Progenitor cell of endocrine pancreas (in vitro differentiated cells): ENCODE data around the gene MLH3. TPM values are rescaled to one million over a fixed set of nuclear protein-coding genes. Genes with fewer than 3 reads are reported as not detected.
"Not testable (repeated sequence)": the region's sequence is repeated elsewhere in the genome, so short reads cannot be mapped to it uniquely, and the experiment has no call there.

Source experiments
- DNase-seq: peaks from one replicate; pipeline ENCODE4 v3.0.0; 2021; ENCODE audit warnings: low spot score; ENCODE audit not compliant: unreplicated experiment
- H3K27ac Mint-ChIP-seq: 2 replicates; pipeline ENCODE4 v1.8.0; 2021; ENCODE audit warnings: mild to moderate bottlenecking, moderate library complexity, mixed read lengths
- H3K27me3 Mint-ChIP-seq: 2 replicates; pipeline ENCODE4 v1.8.0; 2021; ENCODE audit warnings: mixed read lengths
- H3K36me3 Mint-ChIP-seq: 2 replicates; pipeline ENCODE4 v1.8.0; 2022; ENCODE audit warnings: mixed read lengths; ENCODE audit not compliant: insufficient read depth
- H3K4me1 Mint-ChIP-seq: 2 replicates; pipeline ENCODE4 v1.8.0; 2021; ENCODE audit warnings: low read depth, mixed read lengths
- H3K4me3 Mint-ChIP-seq: 2 replicates; pipeline ENCODE4 v1.8.0; 2021; ENCODE audit warnings: low read depth, mild to moderate bottlenecking, moderate library complexity, mixed read lengths
- H3K9me3 Mint-ChIP-seq: 2 replicates; pipeline ENCODE4 v1.8.0; 2021; ENCODE audit warnings: low read depth, mixed read lengths
- CTCF ChIP-seq: fragments of 200-600 bp; sonication (generic); IDR thresholded peaks from one replicate; pipeline ENCODE4 v1.5.0; 2021; ENCODE audit warnings: antibody characterized with exemption, mild to moderate bottlenecking; ENCODE audit not compliant: unreplicated experiment
- total RNA-seq: library from RNA; stranded (reverse); gene quantifications from 2 replicates; pipeline ENCODE4 v1.2.1, GENCODE V29; 2021

The MLH3 gene
- total RNA-seq, 1 donor from 2014 or later = 30.8 TPM

- DNase-seq = no peak
- no peaks in the 10 kb centered on the region for H3K9me3 Mint-ChIP-seq
- peaks cover 2% of the 10 kb centered on the region for H3K36me3 Mint-ChIP-seq
- peaks cover 8% of the 10 kb centered on the region for H3K4me1 Mint-ChIP-seq
- TF ChIP-seq CTCF = no peak
- no peaks in the 10 kb centered on the region for H3K27me3 Mint-ChIP-seq
- H3K27ac Mint-ChIP-seq = no peak overlapping the region
- no peak overlapping the region for H3K4me3 Mint-ChIP-seq
Measured at GRCh38 chr14:75077794-75078193, 26.5 kb upstream of the MLH3 start.

- peaks cover 8% of the 10 kb centered on the region for H3K4me1 Mint-ChIP-seq
- no peaks in the 10 kb centered on the region for H3K9me3 Mint-ChIP-seq
- peak overlapping the region; percentile 98 for H3K27ac Mint-ChIP-seq
- H3K36me3 Mint-ChIP-seq = no peaks in the 10 kb centered on the region
- no peak overlapping the region for H3K4me3 Mint-ChIP-seq
- no peak for TF ChIP-seq CTCF
- DNase-seq = no peak
- no peaks in the 10 kb centered on the region for H3K27me3 Mint-ChIP-seq
Measured at GRCh38 chr14:75070383-75070782, 19.1 kb upstream of the MLH3 start.

GRCh38 chr14:75069811-75070145 is 18.5 kb upstream of the MLH3 start:
- no peak for DNase-seq
- Mint-ChIP-seq H3K4me1 (peaks cover 8% of the 10 kb centered on the region), H3K4me3 (no peak overlapping the region), H3K9me3 (no peaks in the 10 kb centered on the region), H3K27me3 (no peaks in the 10 kb centered on the region), H3K27ac (peak overlapping the region; percentile 98), H3K36me3 (no peaks in the 10 kb centered on the region)
- TF ChIP-seq CTCF = no peak

GRCh38 chr14:75069121-75069810 is 18.0 kb upstream of the MLH3 start, which contains the start of gene ZC2HC1C:
Gene ZC2HC1C (plus strand): TSS chr14:75069641. CDS start chr14:75070574, 933 bp downstream.
- no peaks in the 10 kb centered on the region for H3K27me3 Mint-ChIP-seq
- peak within 1 kb of the TSS; percentile 98 for H3K27ac Mint-ChIP-seq
- TF ChIP-seq CTCF = no peak
- DNase-seq = peak; percentile 93
- H3K36me3 Mint-ChIP-seq = no peaks in the 10 kb centered on the region
- no peaks in the 10 kb centered on the region for H3K9me3 Mint-ChIP-seq
- H3K4me1 Mint-ChIP-seq = peaks cover 9% of the 10 kb centered on the region
- no peak within 1 kb of the TSS for H3K4me3 Mint-ChIP-seq

GRCh38 chr14:75068294-75069120 is 17.2 kb upstream of the MLH3 start:
- DNase-seq = no peak
- Mint-ChIP-seq H3K9me3 (no peaks in the 10 kb centered on the region), H3K36me3 (no peaks in the 10 kb centered on the region), H3K4me1 (peaks cover 15% of the 10 kb centered on the region), H3K27me3 (no peaks in the 10 kb centered on the region), H3K27ac (no peak overlapping the region), H3K4me3 (no peak overlapping the region)
- TF ChIP-seq CTCF = no peak

- DNase-seq, H3K36me3 Mint-ChIP-seq, H3K27me3 Mint-ChIP-seq, H3K4me3 Mint-ChIP-seq, H3K9me3 Mint-ChIP-seq, H3K27ac Mint-ChIP-seq: not testable (repeated sequence)
- peaks cover 19% of the 10 kb centered on the region for H3K4me1 Mint-ChIP-seq
Measured at GRCh38 chr14:75067765-75068164, 16.5 kb upstream of the MLH3 start.
